GM12891 (cell line): Measurements from ENCODE around the gene SLC2A9.
A peak's percentile ranks its signal among the peaks of the same experiment; 100 is the strongest.

Experiments
- DNase-seq: peaks from one replicate; pipeline ENCODE4 v3.0.0; 2011; ENCODE audit warnings: low spot score; ENCODE audit not compliant: insufficient read length
- FAIRE-seq: peaks from 2 replicates; lab custom pipeline; 2011; peaks lifted over from hg19 to GRCh38; lab: Jason Lieb, UNC
- PAX5 ChIP-seq: IDR thresholded peaks from 2 replicates; pipeline ENCODE4 v1.6.1; 2011; ENCODE audit warnings: low read length, moderate library complexity, mild to moderate bottlenecking; ENCODE audit not compliant: insufficient read depth, severe bottlenecking
- POLR2A ChIP-seq: IDR thresholded peaks from 2 replicates; pipeline ENCODE4 v1.6.1; 2011; ENCODE audit warnings: low read depth, low read length, control low read depth
- POLR2AphosphoS5 ChIP-seq: IDR thresholded peaks from 2 replicates; pipeline ENCODE4 v1.6.1; 2011; ENCODE audit warnings: low read depth, low read length, control low read depth
- POU2F2 ChIP-seq: IDR thresholded peaks from 2 replicates; pipeline ENCODE4 v1.6.1; 2011; ENCODE audit warnings: low read depth, mild to moderate bottlenecking, control low read depth, low read length, moderate library complexity
- SPI1 ChIP-seq: IDR thresholded peaks from 2 replicates; pipeline ENCODE4 v1.6.1; 2011; ENCODE audit warnings: low read depth, low read length, control low read depth
- TAF1 ChIP-seq: IDR thresholded peaks from 2 replicates; pipeline ENCODE4 v1.6.1; 2011; ENCODE audit warnings: low read depth, low read length, control low read depth

The SLC2A9 gene

GRCh38 chr4:10011885-10012284 lies 9.4 kb downstream of the SLC2A9 start:
- TF ChIP-seq TAF1 (no peak), POLR2AphosphoS5 (no peak), PAX5 (no peak), POLR2A (no peak), SPI1 (no peak)
- DNase-seq = no peak
- peak; percentile 41 for FAIRE-seq

DNA sequence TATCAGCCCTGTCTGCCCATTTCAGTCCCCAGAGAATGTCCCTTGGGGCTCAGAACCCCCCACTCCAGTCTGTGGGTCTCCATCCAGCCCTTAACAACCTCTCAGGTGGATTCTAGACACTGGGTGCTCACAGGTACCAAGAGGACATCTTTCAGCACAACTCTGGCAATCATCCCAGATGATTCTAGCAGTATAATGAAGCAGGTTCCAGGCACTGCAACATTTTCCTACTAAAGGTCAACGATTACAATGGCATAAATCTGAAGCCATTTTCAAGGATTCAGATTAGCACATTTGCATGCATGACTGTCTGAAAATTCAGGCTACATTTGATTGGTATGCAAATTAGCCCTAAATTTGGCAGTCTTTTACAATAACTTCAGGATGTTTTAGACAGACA lies 10.0 kb downstream of the SLC2A9 start:
- TF ChIP-seq SPI1 (no peak), PAX5 (no peak), POLR2AphosphoS5 (no peak), POLR2A (no peak), POU2F2 (no peak), TAF1 (no peak)
- FAIRE-seq (no peak), DNase-seq (no peak)

DNA sequence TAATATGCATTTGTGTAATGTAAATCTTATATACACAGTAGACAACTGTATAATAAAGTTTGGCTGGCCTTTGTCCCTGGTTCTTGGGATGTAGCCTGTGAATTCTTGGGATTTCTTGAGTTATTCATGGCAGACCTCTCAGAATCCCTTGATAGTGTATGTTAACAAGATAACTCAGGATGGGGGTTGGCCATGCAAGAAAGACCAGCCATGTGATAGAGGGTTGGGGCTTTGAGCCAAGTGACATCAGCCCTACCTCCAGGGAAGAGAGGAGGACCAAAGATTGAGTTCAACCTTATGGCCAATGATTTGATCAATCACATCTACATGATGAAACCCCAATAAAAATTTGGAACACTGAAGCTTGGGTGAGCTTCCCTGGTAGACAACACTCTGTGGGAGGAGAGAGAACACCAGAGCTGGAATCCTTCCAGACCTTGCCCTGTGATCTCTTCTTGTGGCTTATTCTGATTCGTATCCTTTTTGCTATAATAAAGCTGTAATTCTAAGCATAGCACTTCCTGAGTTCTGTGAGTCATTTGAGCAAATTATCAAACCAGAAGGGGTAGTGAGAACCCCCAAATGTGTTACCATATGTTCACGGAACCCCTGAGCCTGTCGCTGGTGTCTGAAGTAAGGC lies 11.3 kb downstream of the SLC2A9 start:
- TF ChIP-seq POLR2AphosphoS5 (no peak), POLR2A (no peak), PAX5 (no peak), POU2F2 (no peak)
- peak; percentile 20 for FAIRE-seq
- DNase-seq = no peak

GRCh38 chr4:10008609-10009005 lies 12.7 kb downstream of the SLC2A9 start:
- no peak for TF ChIP-seq PAX5
- TF ChIP-seq POLR2A = no peak
- no peak for TF ChIP-seq SPI1
- no peak for TF ChIP-seq POLR2AphosphoS5
- no peak for TF ChIP-seq TAF1
- no peak for TF ChIP-seq POU2F2
- FAIRE-seq (no peak), DNase-seq (no peak)

DNA sequence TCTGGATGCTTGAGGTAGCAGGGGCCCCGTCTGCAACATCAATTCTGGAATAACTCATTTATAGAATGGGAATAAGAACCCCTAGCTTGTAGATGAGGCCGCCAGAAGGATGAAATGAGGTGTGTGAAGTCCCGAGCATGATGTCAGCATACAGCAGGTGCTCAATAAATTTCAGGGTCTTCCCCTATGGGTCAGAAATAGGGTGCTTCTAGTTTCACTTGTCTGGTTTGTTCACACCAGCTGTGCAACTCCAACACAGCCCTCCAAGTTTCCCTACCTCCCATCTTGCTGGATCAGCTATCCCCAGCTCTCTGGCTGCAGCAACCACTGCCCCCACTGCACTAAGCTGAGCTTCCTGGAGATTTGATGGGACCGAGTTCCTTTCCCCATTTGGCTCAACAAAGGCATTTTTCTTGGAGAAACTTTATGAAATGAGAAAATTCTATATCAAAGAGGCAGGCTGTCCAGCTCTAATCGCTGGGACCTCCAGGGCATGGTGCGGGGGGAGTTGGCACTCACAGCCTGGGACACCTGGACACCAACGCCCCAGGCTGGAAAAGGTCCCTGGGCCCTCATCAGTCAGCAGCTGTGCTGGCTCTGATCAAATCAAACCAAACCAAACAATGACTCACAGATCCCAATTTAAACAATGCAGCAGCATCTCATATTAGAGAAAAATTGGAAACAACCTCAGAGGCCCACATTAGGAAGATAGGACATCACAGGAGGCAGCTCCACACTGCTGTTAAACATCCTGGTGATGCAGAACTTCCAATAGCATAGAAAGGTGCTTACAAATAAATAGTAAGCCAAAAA lies 13.3 kb downstream of the SLC2A9 start:
- FAIRE-seq (peak; percentile 91), DNase-seq (no peak)
- TF ChIP-seq SPI1 = no peak
- TF ChIP-seq POU2F2 = 0 out of 2 replicates have a peak, but pooled peaks have one; percentile 43
- TF ChIP-seq TAF1 = no peak

- TF ChIP-seq POLR2AphosphoS5 = no peak
- no peak for TF ChIP-seq POLR2A
- no peak for TF ChIP-seq PAX5
- TF ChIP-seq SPI1 = no peak
- FAIRE-seq (peak; percentile 54), DNase-seq (no peak)
Observed at GRCh38 chr4:10007436-10007740, 13.9 kb downstream of the SLC2A9 start.

- DNase-seq (no peak), FAIRE-seq (peak; percentile 38)
Observed at GRCh38 chr4:10006601-10007435, 14.5 kb downstream of the SLC2A9 start.

DNA sequence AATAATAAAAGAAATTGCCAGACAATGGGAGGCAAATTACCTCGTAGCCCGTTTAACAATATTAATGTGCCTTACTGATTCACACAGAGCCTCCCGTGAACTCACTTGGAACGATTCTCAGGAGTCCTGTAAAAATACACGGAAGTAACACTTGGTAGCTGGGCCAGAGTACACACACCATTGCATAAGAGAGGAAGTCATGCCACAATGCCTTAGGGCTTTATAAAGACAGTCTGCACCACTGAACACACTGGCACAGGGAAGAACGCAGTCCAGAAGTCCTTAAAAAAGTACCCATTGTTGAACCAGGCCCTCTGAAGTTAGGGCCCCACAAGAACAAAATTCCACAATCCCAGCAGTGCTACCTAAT lies 15.1 kb downstream of the SLC2A9 start:
- FAIRE-seq (peak; percentile 94), DNase-seq (no peak)
- TF ChIP-seq SPI1 (peak; percentile 79), POLR2A (no peak)

More at GRCh38 chr4:10006601-10007435, 14.5 kb downstream of the SLC2A9 start:
- no peak for TF ChIP-seq TAF1
- no peak for TF ChIP-seq PAX5
- TF ChIP-seq POU2F2 = no peak
- TF ChIP-seq POLR2A = no peak
- no peak for TF ChIP-seq SPI1
- TF ChIP-seq POLR2AphosphoS5 = no peak

GRCh38 chr4:10005632-10006031 lies 15.7 kb downstream of the SLC2A9 start:
- TF ChIP-seq SPI1 = no peak
- peak; percentile 35 for FAIRE-seq
- no peak for DNase-seq

- no peak for TF ChIP-seq PAX5
- TF ChIP-seq SPI1 = no peak
- FAIRE-seq (peak; percentile 77), DNase-seq (no peak)
Observed at GRCh38 chr4:10003666-10004065, 17.6 kb downstream of the SLC2A9 start.
